Activated CD4-positive, alpha-beta T cell treated with anti-CD3 and anti-CD28 coated beads, Interleukin-10, Interleukin-2, amounts not matched to agents 100 ng/mL and 50 ng/mL, durations not matched to agents 16 hours and 8 hours (primary cell): ENCODE measurements around the gene ZNF318.

Experiments used
- DNase-seq: peaks from one replicate; pipeline ENCODE4 v3.0.0-alpha.2; 2020

The ZNF318 gene

GRCh38 chr6:43297644-43298564 is 71.5 kb downstream of the ZNF318 start, which contains the start of gene SLC22A7:
Gene SLC22A7 (plus strand): TSS chr6:43298260. CDS start chr6:43298359, 99 bp downstream.
- no peak for DNase-seq

- DNase-seq, result no peak
Observed at GRCh38 chr6:43296780-43297497, 72.5 kb downstream of the ZNF318 start.

- no peak for DNase-seq
Observed at GRCh38 chr6:43295456-43295855, 74.0 kb downstream of the ZNF318 start.

- no peak for DNase-seq
Observed at GRCh38 chr6:43294536-43294935, 74.9 kb downstream of the ZNF318 start.

- no peak for DNase-seq
Observed at GRCh38 chr6:43293698-43294097, 75.7 kb downstream of the ZNF318 start.

DNA sequence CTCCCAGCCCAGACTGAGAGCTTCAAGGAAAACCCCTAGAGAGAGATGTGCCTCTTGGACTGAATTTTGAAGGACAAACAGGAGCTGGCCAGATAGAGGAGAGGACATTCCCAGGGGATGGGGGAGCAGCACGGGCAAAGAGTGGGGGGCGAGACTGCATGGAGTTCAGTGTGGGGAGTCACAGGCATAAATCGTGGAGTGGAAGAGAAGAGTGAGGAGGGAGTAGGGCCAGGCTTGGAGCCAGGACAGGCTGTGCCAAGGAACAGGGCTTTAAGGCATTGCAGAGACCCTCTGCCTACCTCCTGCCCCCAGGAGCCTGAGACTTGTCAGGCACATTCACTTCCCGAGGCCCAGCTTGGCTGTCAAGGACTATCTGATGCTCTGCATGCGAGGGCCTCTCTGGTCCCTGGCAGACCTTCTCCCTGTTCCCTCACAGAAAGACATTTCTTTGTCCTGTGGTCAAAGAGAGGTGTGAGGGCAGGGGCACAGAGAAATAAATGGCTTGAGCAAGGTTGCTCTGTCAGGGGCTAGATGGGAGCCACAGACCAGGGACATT is 76.6 kb downstream of the ZNF318 start:
- no peak for DNase-seq

- DNase-seq, result no peak
Observed at GRCh38 chr6:43292341-43292740, 77.1 kb downstream of the ZNF318 start.

DNA sequence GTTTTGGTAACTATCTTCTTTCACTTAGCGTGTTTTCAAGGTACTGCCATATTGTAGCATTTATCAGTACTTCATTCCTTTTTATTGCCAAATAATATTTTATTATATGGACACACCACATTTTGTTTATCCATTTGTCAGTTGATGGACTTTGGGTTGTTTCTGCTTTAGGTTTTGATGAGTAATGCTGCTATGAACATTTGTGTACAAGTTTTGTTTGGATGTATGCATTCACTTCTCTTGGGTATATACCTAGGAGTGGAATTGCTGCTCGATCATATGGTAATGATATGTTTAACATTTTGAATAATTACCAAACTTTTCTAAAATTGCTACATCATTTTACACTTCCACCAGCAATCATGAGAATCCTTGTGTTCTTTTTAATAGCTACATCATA is 77.7 kb downstream of the ZNF318 start:
- no peak for DNase-seq

DNA sequence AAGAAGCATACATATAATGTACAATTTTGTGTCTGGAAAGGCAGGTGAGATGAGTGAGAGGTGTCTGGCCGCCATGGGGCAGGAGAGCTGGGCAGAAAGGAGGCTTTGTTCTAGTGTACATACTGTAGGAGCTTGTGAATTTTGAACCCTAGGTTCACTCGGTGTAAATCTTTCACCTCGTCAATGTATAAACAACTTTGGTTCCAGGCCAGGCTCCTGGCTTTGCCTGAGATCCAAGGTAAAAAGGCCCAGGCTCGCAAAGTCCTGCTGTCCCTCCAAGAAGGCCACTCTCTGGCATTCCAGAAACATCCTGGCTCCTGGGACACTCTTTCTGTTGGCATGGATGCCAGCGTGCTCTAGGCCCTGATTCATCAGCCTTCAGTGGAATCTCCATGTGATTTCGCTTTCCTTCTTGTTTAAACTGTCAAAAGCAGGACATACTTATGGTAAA is 78.5 kb downstream of the ZNF318 start:
- DNase-seq, result no peak

GRCh38 chr6:43290339-43290904 is 79.0 kb downstream of the ZNF318 start:
- DNase-seq, result no peak

GRCh38 chr6:43287717-43288679 is 81.4 kb downstream of the ZNF318 start:
- no peak for DNase-seq

- DNase-seq, result no peak
Observed at GRCh38 chr6:43286980-43287716, 82.3 kb downstream of the ZNF318 start.

DNA sequence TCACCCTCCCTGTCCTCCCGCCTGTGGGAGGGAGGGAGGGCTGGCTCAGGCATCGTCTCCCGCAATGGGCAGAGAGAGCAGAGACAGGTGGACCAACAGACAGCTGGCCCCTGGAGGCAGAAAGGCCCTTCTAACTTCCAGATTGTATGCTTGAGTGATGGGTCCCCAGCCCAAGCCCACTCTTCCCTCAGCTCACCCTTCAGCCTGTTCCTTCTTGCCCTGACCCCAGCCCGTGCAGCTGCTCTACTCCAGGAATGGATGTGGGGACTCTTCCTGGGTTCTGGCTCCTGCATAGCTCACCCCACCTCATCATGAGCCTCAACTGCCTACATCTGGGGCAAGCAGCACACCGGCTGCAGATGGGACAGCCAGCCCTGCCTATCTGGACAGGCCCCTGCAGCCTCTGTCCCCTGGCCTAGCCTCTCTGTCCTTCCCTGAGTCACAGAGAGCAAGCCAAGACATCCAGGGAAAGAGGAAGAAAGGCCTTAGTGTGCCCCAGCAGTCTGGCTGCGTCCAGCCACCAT is 82.9 kb downstream of the ZNF318 start:
- no peak for DNase-seq
